ENCODE measurements around the gene HARBI1.

- TF ChIP-seq, protein P1, sequence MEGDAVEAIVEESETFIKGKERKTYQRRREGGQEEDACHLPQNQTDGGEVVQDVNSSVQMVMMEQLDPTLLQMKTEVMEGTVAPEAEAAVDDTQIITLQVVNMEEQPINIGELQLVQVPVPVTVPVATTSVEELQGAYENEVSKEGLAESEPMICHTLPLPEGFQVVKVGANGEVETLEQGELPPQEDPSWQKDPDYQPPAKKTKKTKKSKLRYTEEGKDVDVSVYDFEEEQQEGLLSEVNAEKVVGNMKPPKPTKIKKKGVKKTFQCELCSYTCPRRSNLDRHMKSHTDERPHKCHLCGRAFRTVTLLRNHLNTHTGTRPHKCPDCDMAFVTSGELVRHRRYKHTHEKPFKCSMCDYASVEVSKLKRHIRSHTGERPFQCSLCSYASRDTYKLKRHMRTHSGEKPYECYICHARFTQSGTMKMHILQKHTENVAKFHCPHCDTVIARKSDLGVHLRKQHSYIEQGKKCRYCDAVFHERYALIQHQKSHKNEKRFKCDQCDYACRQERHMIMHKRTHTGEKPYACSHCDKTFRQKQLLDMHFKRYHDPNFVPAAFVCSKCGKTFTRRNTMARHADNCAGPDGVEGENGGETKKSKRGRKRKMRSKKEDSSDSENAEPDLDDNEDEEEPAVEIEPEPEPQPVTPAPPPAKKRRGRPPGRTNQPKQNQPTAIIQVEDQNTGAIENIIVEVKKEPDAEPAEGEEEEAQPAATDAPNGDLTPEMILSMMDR (IDR thresholded peaks at IDR 0.05 in 4 of 5, conservative IDR thresholded peaks at IDR 0.05 in 1 of 5): no peak
- no peak for TF ChIP-seq POLR2A (IDR thresholded peaks at IDR 0.05)
Measured at GRCh38 chr11:46630237-46630636, 13.2 kb upstream of the HARBI1 start.
